Psoas muscle (tissue), 8 donors: Measurements from ENCODE around the gene TIRAP. TPM values are rescaled to one million over a fixed set of nuclear protein-coding genes. Genes with fewer than 3 reads are reported as not detected.

Experiments used
- ATAC-seq, 4 donors: fragments of 200-7000 bp; cut with Tn5 transposase; one replicate each; pipeline ENCODE4 v1.9.1; 2020; ENCODE audit warnings: moderate library complexity in 3 of 4, mild to moderate bottlenecking in 2 of 4
- DNase-seq, 2 donors: peaks; one replicate each; pipeline ENCODE4 v3.0.0-alpha.2; 2020
- H3K27ac ChIP-seq: fragments of 200-600 bp; one replicate; pipeline ENCODE4 v1.8.0; 2022
- H3K27me3 ChIP-seq, 3 donors: fragments of 200-600 bp in 1 of 3; one replicate each; pipeline versions ENCODE4 v1.6.1 to v1.8.0; 2013 to 2022; ENCODE audit warnings: low read length in 2 of 3, mild to moderate bottlenecking in 2 of 3, moderate library complexity in 1 of 3; ENCODE audit not compliant: insufficient read depth in 3 of 3
- H3K36me3 ChIP-seq, 2 donors: fragments of 200-600 bp in 1 of 2; one replicate each; pipeline versions ENCODE4 v1.6.1 to v1.8.0; 2013 to 2022; ENCODE audit warnings: low read depth in 1 of 2, mild to moderate bottlenecking in 1 of 2, moderate library complexity in 1 of 2; ENCODE audit not compliant: insufficient read depth in 1 of 2
- H3K4me1 ChIP-seq: fragments of 200-600 bp; one replicate; pipeline ENCODE4 v1.8.0; 2022
- H3K4me3 ChIP-seq: fragments of 200-600 bp; one replicate; pipeline ENCODE4 v1.8.0; 2022; ENCODE audit warnings: mild to moderate bottlenecking
- H3K9me3 ChIP-seq: fragments of 200-600 bp; one replicate; pipeline ENCODE4 v1.8.0; 2022
- CTCF ChIP-seq: fragments of 200-600 bp; IDR thresholded peaks from one replicate; pipeline ENCODE4 v1.8.0; 2022; ENCODE audit warnings: antibody characterized with exemption
- WGBS, 3 donors: extraction: QIAGEN DNeasy Blood & Tissue Kit; methylation state at CpG; one replicate each; pipeline versions ENCODE4 v1.1.6 to v1.1.7; 2013; 5-methylcytosine and 5-hydroxymethylcytosine counted together
- intact Hi-C, 2 donors: fragments of 100-400 bp; cut with DNase I; formaldehyde crosslinking; loops; one replicate each; pipeline versions ENCODE4 v1.11.0 to v1.14.2; 2022
- polyA plus RNA-seq, 3 donors: library from polyadenylated mRNA; stranded (reverse); fragments of 200-250 nt; gene quantifications; one replicate each; pipeline ENCODE4 v1.2.3, GENCODE V29; 2013
- total RNA-seq, 4 donors: library from RNA; stranded (reverse); fragmentation: NEBNext Ultra II Directional in 2 of 4; extraction: Animal tissue kit (Norgen Biotek cat#: 25700) in 2 of 4; gene quantifications; one replicate each; pipeline versions ENCODE4 v1.2.1 to v1.2.4, GENCODE V29; 2021 to 2023
- donor health status: healthy with polysubstance abuse.
- donor health status: DM: no; HTN: no; CAD: no; lungs with moderate emphysema.
- donor health status: Bipolar disorder and iron deficiency.
- donor health status: healthy.
- donor health status: DM: yes; HTN: yes; CAD: no.
- donor health status: DM: no; HTN: no; CAD: no.
- donor health status: DM: no; HTN: no; CAD: no.
- donor health status: DM: yes; HTN: yes; CAD: no.

Gene TIRAP
- total and polyA plus RNA-seq, 7 donors, result 3.3 to 9.6 (median 6.0) TPM

DNA sequence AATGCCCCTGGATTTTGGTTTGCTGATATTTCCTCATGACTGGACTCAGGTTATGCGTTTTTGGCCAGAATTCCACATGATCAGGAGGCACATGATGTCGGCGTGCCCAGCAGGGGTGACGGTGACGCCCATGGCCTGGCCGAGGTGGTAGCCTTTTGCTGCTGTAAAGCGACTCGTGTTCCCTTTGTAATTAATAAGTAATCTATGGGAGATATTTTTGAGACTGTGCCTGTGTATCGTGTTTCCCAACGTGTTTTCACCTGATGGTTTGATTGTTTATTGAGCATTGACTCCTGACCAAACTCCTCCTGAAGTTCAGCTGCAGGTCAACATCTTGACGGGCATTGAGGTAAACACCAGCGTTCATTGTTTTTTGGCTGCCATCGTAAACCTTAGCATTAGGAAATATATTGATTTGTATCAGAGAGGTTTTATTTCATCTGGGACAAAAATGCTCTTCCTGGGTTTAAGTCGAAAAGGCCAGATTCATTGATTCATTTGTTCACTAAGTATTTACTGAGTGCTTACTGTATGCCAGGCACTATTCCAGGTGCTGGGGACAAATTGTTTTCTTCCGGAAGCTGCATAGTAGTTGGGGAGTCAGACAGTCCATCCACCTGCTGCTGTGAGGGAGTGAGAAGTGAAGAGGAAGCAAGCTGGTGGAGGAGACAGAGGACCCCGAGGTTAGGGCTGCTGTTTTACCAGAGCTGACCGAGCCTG is 44.5 kb downstream of the TIRAP start:
- WGBS, 3 donors, result 90 to 95% (median 91%) methylated on average over 17 of the region's 17 CpGs
- no peaks in the 10 kb centered on the region for H3K27me3 ChIP-seq
- no peak for ATAC-seq
- no peak overlapping the region for H3K4me3 ChIP-seq
- H3K27ac ChIP-seq, result no peak overlapping the region
- intact Hi-C loops, result no loop called here
- H3K9me3 ChIP-seq, result no peaks in the 10 kb centered on the region
- H3K36me3 ChIP-seq, result peaks cover 0 to 12% of the 10 kb centered on the region in 2 donors
- no peak for DNase-seq
- TF ChIP-seq CTCF, result no peak
- peaks cover 5% of the 10 kb centered on the region for H3K4me1 ChIP-seq

- ATAC-seq, result no peak
- Histone ChIP-seq H3K36me3 (peaks cover 0 to 12% of the 10 kb centered on the region in 2 donors), H3K9me3 (no peaks in the 10 kb centered on the region), H3K4me3 (no peak overlapping the region), H3K27ac (no peak overlapping the region), H3K4me1 (peaks cover 11% of the 10 kb centered on the region), H3K27me3 (no peaks in the 10 kb centered on the region)
- intact Hi-C loops, result no loop called here
- WGBS, 3 donors, result 91 to 94% (median 92%) methylated on average over 20 of the region's 20 CpGs
- no peak for DNase-seq
- no peak for TF ChIP-seq CTCF
Observed at GRCh38 chr11:126328001-126328390, 45.1 kb downstream of the TIRAP start.

DNA sequence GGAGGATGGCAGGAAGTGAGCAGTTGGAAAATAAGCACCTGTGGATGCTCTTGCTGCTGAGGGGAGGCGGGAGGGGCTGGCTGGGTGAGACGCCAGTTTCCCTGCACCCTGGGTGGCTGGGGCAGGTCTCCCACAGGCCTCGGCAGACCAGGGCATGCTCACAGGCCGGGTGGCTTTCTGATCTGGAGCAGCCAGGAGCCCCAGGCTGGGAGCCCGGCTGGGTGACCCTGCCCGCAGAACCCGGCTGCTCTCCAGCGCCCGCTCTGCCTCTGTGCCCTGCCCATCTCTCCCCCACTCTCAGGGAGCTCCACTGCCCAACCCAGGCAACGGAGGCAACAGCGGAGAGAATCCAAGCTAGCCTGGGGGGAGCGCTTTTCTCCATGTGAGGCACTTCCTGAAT is 45.6 kb downstream of the TIRAP start:
- 96 to 98% (median 97%) methylated on average over 11 to 12 of the region's 12 CpGs for WGBS, 3 donors
- Histone ChIP-seq H3K27me3 (no peaks in the 10 kb centered on the region), H3K27ac (no peak overlapping the region), H3K4me1 (peaks cover 13% of the 10 kb centered on the region), H3K9me3 (no peaks in the 10 kb centered on the region), H3K36me3 (peaks cover 0 to 13% of the 10 kb centered on the region in 2 donors), H3K4me3 (no peak overlapping the region)
- no peak for TF ChIP-seq CTCF
- intact Hi-C loops, result no loop called here
- ATAC-seq (no peak), DNase-seq (no peak)

DNA sequence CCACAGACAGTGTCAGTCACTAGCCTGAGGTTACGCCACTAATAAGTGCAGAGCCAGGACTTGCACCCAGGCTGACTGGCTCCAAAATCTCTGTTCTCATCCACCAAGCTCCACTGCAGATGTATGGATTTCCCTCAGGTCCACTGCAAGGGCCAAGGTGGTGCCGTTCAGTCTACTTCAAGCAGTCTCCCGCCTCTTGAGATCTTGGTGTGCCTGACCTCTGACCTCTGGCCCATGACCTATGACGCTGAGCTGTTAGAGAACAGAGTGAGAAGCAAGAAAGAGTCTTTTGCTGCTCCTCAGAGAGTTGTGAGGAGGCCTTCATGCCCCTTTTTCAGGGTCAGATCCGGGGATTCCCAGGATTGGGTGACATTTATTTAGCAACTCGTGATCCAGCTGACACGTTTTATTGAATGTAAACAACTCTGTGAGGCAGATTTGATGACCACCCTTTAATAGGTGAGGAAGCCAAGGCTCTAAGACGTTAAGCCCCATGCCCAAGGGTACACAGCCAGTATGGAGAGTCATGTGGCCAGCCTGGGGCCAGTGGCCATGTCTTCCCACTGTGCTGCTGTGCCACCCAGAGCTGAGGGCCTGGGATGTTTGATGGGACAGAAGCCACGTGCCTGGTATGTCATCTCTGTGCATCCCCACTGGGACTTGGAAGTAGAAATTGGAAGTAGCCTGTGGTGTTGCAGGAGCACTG is 46.2 kb downstream of the TIRAP start:
- no peaks in the 10 kb centered on the region for H3K9me3 ChIP-seq
- no peak for TF ChIP-seq CTCF
- no peak for ATAC-seq
- 70 to 80% (median 73%) methylated on average over 9 of the region's 9 CpGs for whole genome bisulfite sequencing, 3 donors
- H3K4me3 ChIP-seq, result no peak overlapping the region
- peaks cover 0 to 13% of the 10 kb centered on the region in 2 donors for H3K36me3 ChIP-seq
- H3K4me1 ChIP-seq, result peaks cover 13% of the 10 kb centered on the region
- no peak overlapping the region for H3K27ac ChIP-seq
- intact Hi-C loops, result no loop called here
- no peak for DNase-seq
- no peaks in the 10 kb centered on the region for H3K27me3 ChIP-seq
